ENCODE results near the gene VEGFB.

- TF ChIP-seq POLR2A (IDR thresholded peaks at IDR 0.05; ENCODE audit: low read depth, low read length) (no peak), CTCF (IDR thresholded peaks at IDR 0.05; ENCODE audit: extremely low read depth in 1 of 2, insufficient read depth in 1 of 2, low read depth in 1 of 2, low read length in 2 of 2) (no peak)
Observed at GRCh38 chr11:64201543-64201942, 32.8 kb upstream of the VEGFB start.
